Activated CD8-positive, alpha-beta T cell treated with anti-CD3 and anti-CD28 coated beads for 36 hours (primary cell): ENCODE data around the gene PTPA. TPM values are rescaled to one million over a fixed set of nuclear protein-coding genes. Genes with fewer than 3 reads are reported as not detected.

Experiments used
- ATAC-seq: fragments of 200-7000 bp; cut with Tn5 transposase; one replicate; pipeline ENCODE4 v1.10.0; 2021; ENCODE audit warnings: mild to moderate bottlenecking, moderate library complexity
- CTCF ChIA-PET: fragments of 350-600 bp; sonication (Branson Sonifier 250); formaldehyde crosslinking; loops from one replicate; lab custom pipeline; 2021; ENCODE audit warnings: antibody characterized with exemption; lab: Charles Lee
- POLR2A ChIA-PET: fragments of 350-600 bp; sonication (Branson Sonifier 250); formaldehyde crosslinking; loops from one replicate; lab custom pipeline; 2021; ENCODE audit warnings: antibody characterized with exemption; lab: Charles Lee
- DNase-seq: peaks from one replicate; pipeline ENCODE4 v3.0.0-alpha.2; 2020
- H3K27ac Mint-ChIP-seq: one replicate; pipeline ENCODE4 v1.8.0; 2021; ENCODE audit warnings: mild to moderate bottlenecking, mixed read lengths
- H3K27me3 Mint-ChIP-seq: one replicate; pipeline ENCODE4 v1.8.0; 2021; ENCODE audit warnings: mixed read lengths
- H3K36me3 Mint-ChIP-seq: one replicate; pipeline ENCODE4 v1.8.0; 2021; ENCODE audit warnings: low read depth, mixed read lengths
- H3K4me1 Mint-ChIP-seq: one replicate; pipeline ENCODE4 v1.8.0; 2021; ENCODE audit warnings: low read depth, mixed read lengths
- H3K4me3 Mint-ChIP-seq: one replicate; pipeline ENCODE4 v1.8.0; 2021; ENCODE audit warnings: mild to moderate bottlenecking, moderate library complexity, mixed read lengths
- H3K9me3 Mint-ChIP-seq: one replicate; pipeline ENCODE4 v1.8.0; 2021; ENCODE audit warnings: mixed read lengths
- CTCF ChIP-seq: fragments of 200-600 bp; IDR thresholded peaks from one replicate; pipeline ENCODE4 v1.8.0; 2022; ENCODE audit warnings: antibody characterized with exemption, mild to moderate bottlenecking
- intact Hi-C: fragments of 100-400 bp; cut with micrococcal nuclease; formaldehyde crosslinking; loops from one replicate; pipeline ENCODE4 v1.10.0; 2022
- total RNA-seq, 2 experiments: library from RNA; stranded (reverse); gene quantifications; one replicate each; pipeline ENCODE4 v1.2.3, GENCODE V29; 2021

The PTPA gene
- total RNA-seq, 2 experiments from 2014 or later, result 95.3 to 98.5 TPM

GRCh38 chr9:129080601-129081387 is 30.4 kb upstream of the PTPA start, which contains the start of gene DOLPP1:
Gene DOLPP1, plus strand, starts transcription at chr9:129081111. Its CDS starts 21 bp downstream, at chr9:129081132.
- Mint-ChIP-seq H3K4me3 (peak within 1 kb of the TSS; percentile 88), H3K36me3 (no peaks in the 10 kb centered on the region), H3K27ac (peak within 1 kb of the TSS; percentile 78), H3K27me3 (no peaks in the 10 kb centered on the region), H3K4me1 (peaks cover 21% of the 10 kb centered on the region), H3K9me3 (no peaks in the 10 kb centered on the region)
- DNase-seq, result peak; percentile 99
- intact Hi-C loops, result no loop called here
- peak; percentile 96 for ATAC-seq
- CTCF ChIA-PET, result interaction anchor here (0.8 to 2.3 kb wide), 5 partner anchors 12 to 544 kb away, joined by 3 to 10 read pairs (median 5); no protein-coding TSS in a partner anchor
- no peak for TF ChIP-seq CTCF
- POLR2A ChIA-PET, result interaction anchor here (0.7 to 1.3 kb wide), 4 partner anchors 11 to 371 kb away, joined by 3 to 6 read pairs (median 4); no protein-coding TSS in a partner anchor

GRCh38 chr9:129081388-129081904 is 29.8 kb upstream of the PTPA start:
- intact Hi-C loops, result no loop called here
- Mint-ChIP-seq H3K9me3 (no peaks in the 10 kb centered on the region), H3K36me3 (no peaks in the 10 kb centered on the region), H3K4me1 (peaks cover 21% of the 10 kb centered on the region), H3K4me3 (peak overlapping the region; percentile 88), H3K27me3 (no peaks in the 10 kb centered on the region), H3K27ac (peak overlapping the region; percentile 66)
- TF ChIP-seq CTCF, result no peak
- ATAC-seq (no peak), DNase-seq (peak; percentile 35)
- ChIA-PET POLR2A (interaction anchor here (1.0 kb wide), 1 partner anchor 16 kb away, joined by 6 read pairs; no protein-coding TSS in a partner anchor), CTCF (interaction anchor here (0.8 to 2.3 kb wide), 5 partner anchors 12 to 543 kb away, joined by 3 to 10 read pairs (median 5); no protein-coding TSS in a partner anchor)

DNA sequence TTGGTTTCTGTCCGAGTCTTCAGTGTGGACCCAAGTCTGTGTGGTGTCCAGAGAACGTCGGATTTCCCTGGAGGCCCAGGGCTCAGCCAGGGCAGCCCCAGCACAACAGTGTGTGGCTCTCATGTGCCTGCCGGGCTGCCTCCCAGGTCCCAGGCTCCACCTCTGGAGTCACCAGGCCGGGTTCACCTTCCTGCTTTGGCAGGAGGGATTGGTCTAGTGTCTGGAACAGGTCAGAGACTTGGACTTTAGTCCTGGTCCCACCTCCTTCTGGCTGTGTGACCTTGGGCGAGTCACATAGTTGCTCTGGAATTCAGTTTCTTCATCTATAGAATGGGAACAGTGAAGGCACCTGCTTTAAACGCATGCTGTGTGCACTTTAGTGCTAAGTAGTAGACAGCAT is 27.1 kb upstream of the PTPA start:
- H3K4me1 Mint-ChIP-seq, result peaks cover 21% of the 10 kb centered on the region
- no peak for DNase-seq
- POLR2A ChIA-PET, result no interaction called here
- CTCF ChIA-PET, result interaction anchor here (1.0 to 1.2 kb wide), 2 partner anchors 47 to 56 kb away, joined by 3 to 4 read pairs; no protein-coding TSS in a partner anchor
- no peak for TF ChIP-seq CTCF
- H3K4me3 Mint-ChIP-seq, result no peak overlapping the region
- no peaks in the 10 kb centered on the region for H3K27me3 Mint-ChIP-seq
- H3K27ac Mint-ChIP-seq, result no peak overlapping the region
- H3K9me3 Mint-ChIP-seq, result no peaks in the 10 kb centered on the region
- ATAC-seq, result no peak
- H3K36me3 Mint-ChIP-seq, result no peaks in the 10 kb centered on the region
- intact Hi-C loops, result no loop called here

- ChIA-PET POLR2A (no interaction called here), CTCF (no interaction called here)
- Mint-ChIP-seq H3K4me3 (no peak overlapping the region), H3K9me3 (no peaks in the 10 kb centered on the region), H3K27ac (no peak overlapping the region), H3K27me3 (no peaks in the 10 kb centered on the region), H3K36me3 (peaks cover 4% of the 10 kb centered on the region), H3K4me1 (no peaks in the 10 kb centered on the region)
- intact Hi-C loops, result no loop called here
- ATAC-seq (no peak), DNase-seq (no peak)
- no peak for TF ChIP-seq CTCF
Measured at GRCh38 chr9:129089246-129089645, 22.0 kb upstream of the PTPA start.
